Fibroblast of the conjunctiva (primary cell): ENCODE results near the gene LRCH1.

Experiments
- DNase-seq: peaks from one replicate; pipeline ENCODE4 v3.0.0-alpha.2; 2010; ENCODE audit warnings: low read depth

Gene LRCH1

DNA sequence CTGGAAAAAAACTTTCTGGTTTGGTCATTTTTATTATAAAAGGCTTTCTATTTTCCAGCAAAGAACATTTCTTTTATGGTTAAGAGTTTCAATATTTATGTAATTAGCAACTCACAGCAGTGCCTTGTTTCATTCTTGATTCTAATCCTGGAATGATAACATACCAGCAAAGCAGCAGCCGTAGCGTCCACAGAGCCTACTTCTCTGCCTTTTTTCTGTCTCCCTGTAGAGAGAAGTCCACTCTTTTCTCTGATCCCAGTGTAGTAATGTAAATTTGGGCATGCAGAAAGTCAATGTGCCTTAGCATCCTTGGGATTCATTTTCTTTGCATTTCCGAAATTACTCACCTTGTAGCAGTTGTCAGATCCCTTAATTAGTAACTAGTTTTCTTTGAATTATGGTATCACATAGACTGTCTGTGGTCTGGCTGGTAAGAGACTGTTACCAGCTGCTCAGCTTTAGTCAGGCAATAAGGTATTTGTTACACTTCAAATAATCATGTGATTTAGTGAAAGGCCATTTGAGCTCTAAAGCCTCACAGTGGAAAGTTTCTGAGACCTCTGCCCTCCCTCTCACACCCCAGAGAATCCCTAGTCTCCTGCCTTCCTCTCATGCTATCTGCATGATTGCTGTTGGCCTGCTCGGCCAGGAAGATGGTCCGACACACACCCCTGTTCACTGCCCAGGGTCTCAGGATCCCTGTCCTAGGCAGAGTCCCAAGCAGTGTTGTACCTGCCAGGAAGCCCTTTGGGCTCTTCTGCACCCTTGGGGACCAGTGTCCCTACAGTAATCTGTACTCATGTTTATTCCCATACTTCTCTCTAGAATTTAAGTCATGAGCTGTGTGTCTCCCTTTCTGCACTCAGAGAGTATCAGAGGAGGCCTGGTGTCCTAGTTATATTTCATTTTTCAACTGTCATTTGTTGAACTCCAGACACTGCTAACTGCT, 86.3 kb downstream of the LRCH1 start:
- no peak for DNase-seq

DNA sequence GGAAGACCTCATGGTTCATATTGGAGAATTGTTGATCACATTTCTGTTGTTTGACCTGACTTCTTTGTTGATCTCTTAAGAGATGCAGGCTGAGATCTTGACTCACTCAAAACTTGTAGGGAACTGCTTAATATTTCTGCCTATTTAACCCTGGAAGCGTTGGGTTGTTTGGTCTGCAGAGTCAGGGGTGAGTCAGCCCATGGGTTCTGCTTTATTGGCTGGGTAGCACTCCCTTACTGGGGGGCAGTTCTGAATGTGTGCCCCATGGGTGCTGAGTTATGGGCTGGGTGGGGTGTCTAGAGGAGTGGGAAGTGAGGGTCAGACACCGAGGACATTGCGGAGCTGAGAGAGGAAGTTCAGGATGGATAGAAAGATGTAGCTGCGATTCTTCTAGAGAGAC, 87.9 kb downstream of the LRCH1 start:
- DNase-seq: no peak

DNA sequence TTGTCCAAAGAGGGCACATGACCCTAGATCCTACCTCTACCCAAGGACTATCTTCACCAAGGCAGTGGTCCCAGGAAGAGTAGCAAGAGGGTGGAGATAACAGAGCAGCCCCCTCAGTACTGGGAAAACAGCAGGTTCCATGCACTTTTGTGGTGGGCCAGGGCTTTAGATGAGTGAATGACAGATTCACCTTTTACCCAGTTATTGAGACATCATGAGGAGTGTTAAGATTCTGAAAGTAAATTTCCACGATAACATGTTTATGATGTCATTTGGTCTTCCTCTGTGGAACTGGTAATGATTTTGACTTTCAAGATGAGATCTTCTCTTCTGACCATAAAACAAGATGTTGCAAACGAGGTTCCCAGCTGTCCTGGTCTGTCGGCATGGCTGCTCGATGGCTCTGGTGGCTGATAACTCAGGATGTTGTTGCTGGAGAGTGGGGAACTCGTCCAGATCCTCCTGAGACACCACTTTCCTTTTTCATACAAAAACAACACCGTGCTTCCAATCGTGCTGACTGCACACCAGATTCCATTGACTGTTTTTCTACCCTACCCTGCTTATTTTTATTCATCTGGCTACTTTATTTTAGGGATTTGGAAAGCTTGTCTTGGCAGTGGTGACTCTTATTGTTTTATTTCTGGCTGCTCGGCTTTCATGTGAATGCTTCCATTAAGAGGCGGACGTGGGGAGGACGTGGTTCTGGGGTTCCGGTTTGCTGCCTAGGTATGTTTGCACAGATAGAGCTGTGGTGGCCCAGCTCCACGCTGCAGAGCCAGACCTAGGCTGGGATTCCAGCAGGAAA, 88.5 kb downstream of the LRCH1 start:
- no peak for DNase-seq

DNA sequence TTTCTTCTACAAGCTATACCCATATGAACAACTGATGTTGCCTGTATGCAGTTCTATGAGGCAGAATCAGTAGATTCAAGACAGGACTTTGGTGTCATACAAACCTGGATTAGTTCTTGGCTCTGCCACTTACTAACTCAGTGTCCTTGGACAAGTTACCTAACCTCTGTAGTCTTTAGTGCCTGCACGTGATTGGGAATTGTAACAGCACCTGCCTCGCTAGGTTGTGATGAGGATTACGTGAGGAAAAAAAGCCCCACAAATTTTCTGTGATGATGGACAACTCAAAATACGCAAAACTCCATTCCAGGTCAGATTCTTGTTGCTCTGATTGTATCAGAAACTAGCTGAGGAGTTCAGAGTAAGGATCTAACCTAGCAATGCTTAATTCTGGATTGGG, 89.3 kb downstream of the LRCH1 start:
- no peak for DNase-seq

DNA sequence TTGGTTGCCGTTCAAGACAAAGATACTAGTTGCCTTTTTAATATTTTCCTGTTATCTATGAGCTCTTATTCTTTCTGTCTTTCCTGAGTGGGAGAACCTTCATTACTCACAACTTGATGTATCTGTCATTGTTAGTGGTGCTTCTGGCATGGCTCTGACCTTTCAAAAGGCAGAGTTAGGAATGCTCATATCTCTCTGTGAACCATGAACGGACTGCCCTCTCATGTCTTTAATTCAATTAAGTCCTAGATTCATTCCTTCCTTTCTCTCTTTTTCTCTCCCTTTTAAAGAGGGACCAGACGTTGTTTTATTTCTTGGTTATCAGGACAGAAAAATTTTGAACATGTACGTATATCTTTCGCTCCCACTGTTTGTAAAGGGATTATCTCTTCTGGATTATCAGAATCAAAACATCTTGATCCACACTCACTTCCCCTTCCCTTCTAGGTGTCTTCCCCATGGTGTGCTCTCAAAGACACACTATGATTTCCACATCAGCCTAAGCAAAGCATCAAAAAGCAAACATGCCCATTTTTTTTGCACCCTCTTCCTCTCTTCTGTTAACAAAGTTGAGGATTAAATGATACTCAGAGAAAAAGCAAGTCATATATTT, 90.3 kb downstream of the LRCH1 start:
- no peak for DNase-seq

DNA sequence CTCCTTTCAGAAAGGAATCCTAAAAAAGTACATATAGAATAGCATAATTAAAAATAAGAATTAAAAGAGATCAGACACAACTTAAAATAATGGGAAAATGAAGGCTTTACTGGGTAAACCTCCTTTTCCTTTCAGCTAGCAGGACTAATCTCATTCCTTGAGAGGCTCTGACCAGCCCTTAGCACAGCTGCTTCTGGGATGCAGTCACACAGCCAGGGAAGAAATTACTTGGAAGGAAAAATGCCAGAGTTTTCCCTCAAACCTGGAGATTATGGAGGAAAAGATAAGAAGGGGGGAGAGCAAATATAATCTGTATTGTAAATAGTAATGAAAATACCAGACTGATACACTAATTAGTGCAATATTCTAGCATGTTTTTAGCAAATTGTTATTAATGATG, 91.8 kb downstream of the LRCH1 start:
- no peak for DNase-seq

DNA sequence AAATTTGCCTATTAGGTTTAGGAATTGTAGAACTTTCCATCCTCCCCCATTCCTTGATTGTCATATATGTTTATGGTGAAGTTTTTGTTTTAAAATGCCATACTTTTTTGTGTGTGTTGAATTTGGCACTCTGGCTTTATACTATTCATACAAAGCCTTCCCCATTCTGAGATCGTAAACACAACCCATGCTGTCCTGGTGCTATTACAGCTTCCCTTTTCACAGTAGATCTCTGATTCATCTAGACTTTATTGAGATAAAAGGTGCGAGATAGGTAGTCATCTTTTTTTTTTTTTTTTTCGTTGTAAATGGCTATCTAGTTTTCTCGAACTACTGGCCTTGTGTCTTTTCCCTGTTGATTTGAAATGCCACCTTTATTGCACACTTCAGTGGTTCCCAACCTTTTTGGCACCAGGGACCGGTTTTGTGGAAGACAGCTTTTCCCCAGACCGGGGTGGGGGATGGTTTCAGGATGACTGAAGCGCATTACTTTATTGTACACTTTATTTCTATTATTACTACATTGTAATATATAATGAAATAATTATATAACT, 94.6 kb downstream of the LRCH1 start:
- DNase-seq: no peak

DNA sequence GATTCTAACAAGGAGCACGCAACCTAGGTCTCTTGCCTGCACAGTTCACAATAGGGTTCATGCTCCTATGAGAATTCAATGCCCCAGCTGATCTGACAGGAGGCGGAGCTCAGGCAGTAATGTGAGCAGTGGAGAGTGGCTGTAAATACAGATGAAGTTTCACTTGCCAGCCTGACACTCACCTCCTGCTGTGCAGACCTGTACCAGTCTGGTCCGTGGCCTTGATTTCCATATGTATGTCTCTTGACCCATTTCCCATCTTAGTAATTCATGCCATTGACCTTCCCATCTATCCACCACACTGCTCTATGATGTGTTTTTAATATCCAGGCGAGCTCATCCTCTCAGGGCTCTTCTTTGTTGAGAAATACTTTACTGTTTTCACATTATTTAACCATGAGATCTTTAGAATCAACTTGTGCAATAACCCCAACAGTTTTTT, 95.2 kb downstream of the LRCH1 start:
- DNase-seq: no peak

DNA sequence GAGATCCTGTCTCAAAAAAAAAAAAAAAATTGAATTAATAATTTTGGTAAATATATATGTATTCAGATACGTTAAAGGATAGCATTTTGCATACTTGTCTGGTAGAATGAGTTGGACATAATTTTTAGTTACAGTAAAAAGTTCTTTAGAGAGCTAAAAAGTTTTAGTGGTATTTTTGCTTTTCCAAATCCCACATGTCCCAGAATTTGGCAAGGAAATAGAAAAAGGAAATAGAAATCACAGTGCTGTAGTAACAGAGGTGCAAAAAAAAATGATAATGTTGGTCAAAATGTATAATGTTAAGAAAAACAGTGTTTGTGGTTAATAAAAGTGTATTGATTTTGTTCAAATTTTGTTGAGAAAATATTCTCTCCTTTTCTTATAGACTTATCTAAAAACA, 96.8 kb downstream of the LRCH1 start:
- no peak for DNase-seq

DNA sequence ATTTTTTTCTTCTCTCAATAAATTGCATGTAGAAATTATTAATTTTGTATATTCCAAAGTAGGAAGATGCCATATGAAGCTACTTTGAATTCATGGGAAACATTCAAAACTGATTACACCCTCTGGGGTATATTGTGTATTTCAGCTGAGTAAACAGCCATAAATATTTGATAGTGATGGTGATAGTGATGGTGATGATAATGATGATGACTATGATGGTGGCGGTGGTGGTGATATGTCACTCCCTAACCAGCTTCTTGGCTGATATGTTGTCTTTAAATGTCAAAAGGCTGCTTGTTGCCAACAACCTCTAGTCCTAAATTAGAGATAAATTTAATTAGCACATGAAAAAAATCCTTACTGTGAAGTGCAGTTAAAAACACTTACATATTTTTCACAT, 102.0 kb downstream of the LRCH1 start:
- DNase-seq: no peak

DNA sequence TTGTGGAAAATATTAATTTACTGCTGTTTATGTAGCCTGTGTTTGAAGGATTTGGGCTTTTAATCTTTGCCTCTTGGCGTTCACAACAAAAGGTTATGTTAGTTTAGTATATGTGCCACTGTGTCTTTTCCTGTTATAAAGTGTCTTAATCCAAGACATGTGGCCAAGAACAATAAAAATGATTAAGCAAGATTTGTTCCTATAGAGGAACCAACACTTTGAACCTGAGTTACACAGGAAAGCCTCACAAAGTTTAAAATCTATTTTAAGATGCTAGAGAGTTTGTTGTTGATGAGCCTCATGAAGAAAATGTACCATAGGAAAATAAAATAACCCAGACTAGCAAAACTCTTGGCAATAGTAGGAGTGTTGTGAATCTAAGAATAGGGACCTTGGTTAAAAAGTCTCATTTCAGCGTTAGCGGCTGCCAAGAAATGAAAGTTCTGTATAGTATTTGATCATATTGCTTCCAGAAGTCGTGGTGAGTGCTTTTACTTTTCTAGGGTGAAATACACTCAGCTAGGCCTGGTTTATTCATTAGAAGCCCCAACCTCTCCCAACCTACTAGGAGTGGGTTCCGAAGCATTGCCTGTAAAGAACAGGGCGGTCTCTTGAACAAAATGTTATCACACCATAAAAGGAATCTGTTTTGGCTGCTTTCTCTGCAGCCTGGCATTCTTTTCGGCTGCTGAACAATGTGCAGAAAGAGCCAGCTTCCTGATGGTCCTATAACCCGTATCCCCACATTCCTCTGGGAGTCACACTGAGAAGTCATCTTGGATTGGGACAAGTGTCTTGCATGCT, 102.6 kb downstream of the LRCH1 start:
- no peak for DNase-seq

DNA sequence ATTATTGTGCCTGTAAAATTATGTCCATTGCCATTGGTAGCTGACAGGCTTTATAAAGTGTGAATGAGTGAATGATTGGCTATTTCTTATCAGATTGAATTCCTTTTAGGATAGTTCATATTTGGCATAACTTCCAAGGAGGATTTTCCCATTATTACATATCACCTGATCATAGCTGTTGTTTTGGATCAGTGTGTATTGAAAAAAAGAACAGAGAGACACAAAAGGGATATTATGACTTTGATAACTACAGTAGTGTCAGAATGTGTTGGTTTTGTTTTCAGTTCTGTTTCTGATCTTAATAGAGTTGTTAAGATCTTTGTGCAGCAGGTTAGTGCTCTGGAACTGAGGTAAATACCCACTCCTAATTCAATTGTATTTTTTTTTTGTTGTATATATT, 103.8 kb downstream of the LRCH1 start:
- DNase-seq: no peak

DNA sequence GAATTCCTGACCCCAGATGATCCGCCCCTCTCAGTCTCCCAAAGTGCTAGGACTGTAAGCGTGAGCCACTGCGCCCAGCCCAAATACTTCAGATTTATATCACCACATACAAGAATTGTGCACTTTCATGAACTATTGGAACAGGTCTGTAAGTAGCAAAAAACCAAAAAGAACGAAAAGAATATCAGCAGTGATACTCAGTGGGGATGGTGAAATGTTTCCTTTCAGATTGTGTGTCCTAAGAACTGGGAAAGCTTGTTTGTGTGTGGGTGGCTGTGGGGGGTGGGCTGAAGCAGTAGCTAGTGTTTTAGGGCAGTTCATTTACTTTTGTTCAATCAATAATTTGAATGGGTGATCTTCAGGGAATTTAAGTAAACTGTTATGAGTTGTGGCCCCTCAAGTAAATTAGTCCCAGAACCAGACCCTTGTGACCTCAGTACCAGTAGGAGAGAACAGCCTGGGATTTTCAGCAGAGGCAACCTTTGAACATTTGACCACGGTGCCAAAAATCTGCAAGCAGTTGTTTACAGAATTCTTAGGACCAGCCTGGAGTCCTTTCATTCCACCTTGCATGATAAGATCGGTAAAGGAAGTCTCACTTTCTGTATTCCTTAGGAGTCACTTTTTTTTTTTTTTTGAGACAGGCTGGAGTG, 106.6 kb downstream of the LRCH1 start:
- DNase-seq: no peak

DNA sequence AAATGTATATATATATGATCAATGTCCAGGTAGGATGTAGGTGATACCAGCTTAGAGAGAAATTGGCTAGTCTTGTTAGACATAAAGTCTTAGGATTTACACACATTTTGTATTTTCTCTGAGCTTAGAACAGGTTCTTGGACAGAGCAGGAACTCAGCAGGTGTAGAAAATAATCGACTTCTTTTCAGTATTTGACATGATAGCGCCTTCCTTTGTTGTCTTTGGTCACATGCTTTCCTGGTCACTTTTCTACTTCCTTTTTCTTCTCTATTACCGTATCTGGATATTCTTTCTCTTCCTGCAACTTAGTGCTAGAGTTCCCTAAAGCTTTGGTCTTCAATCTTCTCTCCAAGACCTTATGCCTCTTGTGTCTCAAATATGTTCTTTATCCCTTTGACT, 107.4 kb downstream of the LRCH1 start:
- no peak for DNase-seq

DNA sequence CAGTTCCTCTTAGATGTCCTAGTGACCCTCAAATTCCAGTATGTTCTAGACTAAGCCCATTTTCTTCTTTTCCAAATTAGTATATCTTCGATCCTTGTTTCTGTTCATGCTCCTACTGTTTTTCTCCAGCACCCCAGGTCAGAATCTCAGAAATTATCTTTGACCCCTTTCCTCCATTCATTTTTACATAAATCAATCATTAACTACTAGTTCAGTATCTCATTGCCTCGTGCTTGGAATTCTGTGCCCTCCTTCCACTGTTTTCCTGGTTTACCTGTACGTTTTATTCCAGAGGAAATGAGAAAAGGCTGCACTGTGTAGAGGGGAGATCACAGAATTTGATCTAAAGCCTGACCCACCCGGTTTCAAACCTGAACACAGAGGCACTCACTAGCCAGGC, 107.9 kb downstream of the LRCH1 start:
- no peak for DNase-seq

DNA sequence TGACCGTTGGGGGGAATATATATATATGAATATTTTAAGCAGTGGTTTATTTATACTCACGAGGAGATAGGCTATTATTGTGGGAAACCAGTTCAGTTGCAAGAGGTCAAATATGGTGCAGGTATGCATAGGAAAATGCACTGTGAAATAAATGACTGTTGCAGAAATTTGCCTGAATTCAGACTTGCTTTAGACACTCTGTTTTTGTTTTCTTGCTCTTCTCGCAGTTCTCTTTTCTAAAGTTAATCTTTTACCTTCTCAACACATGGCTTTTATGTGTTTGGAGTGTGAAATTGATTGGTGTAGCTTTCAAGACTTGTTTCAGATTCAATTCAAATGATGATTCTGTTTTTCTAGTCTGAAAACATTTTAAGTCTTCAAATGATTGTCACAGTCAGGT, 109.7 kb downstream of the LRCH1 start:
- no peak for DNase-seq

DNA sequence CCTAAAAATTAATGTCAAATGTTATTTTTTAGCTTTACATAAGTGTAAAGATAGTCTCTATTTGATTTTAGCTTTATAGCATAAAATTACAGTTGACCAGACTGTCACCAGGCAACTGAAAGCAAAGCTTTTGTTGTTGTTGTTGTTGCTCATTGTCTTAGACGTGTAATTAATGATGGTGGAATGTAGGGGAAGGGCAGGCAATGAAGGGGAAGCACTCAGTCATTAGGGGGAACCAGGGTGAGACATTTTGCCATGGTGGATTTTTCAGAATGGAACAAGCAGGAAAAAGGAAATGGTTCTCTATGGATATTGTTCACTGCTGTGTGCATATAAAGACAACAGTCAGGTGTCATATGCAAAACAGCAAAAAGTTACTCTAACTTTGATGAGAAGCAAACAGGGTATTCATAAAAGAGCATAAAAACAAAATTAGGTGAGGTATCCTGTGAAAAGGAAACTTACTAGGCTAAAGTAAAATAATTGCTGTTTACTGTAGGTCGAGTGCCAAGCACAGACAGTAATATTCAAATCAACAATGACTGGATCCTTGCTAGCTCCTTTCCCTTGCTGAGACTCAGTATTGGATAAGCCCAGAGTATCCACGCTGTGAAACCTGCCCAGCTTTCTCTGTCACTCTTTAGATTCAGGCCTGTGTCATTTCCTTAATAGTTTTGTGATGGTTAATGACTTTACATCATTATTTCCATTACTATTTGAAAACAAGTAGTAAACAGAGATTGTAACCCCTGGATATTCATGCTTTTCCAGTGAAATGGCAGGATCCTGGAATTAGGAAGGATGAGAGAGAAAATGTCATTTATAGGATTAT, 110.5 kb downstream of the LRCH1 start:
- no peak for DNase-seq

DNA sequence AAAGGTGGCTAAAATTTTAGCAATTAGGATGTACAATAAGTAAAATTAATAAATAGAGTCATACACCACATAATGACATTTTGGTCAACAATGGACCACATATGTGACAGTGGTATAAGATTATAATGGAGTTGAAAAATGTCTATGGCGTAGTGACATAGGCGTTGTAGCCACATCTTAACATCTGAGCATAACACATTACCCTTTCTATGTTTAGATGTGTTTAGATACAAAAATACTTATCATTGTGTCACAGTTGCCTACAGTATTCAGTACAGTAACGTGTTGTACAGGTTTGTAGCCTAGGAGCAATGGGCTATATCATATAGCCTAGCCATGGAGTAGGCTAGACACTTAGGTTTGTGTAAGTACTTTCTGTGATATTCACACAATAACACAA, 111.2 kb downstream of the LRCH1 start:
- no peak for DNase-seq

DNA sequence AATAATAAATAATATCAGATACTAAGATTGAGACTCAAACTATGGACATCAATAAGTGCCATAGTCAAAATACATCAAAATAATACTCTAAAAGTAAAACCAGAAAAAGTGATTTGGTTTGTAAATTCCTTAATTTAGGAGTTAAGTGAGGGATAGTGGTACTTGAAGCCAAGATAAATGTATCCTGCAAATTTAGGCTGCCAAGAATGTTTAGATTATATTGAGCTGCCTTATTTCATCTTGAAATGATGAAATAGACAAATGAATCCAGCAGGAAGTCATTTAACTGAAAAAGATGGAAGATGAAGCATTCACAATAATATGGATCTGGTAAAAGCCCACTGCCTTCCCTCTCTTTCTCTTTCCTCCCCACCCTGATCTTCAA, 112.3 kb downstream of the LRCH1 start:
- no peak for DNase-seq
